GM23338 (cell line): ENCODE measurements around the gene CCT6A. TPM values are rescaled to one million over a fixed set of nuclear protein-coding genes. Genes with fewer than 3 reads are reported as not detected.
"Not testable (repeated sequence)": the region's sequence is repeated elsewhere in the genome, so short reads cannot be mapped to it uniquely, and the experiment has no call there.

ENCODE experiments used
- ATAC-seq: fragments of 200-7000 bp; cut with Tn5 transposase; 3 replicates; pipeline ENCODE4 v1.9.1; 2020
- DNase-seq: peaks from one replicate; pipeline ENCODE4 v3.0.0-alpha.2; 2015; ENCODE audit warnings: low spot score
- H2AFZ ChIP-seq: fragments of 200-600 bp; sonication (generic); 2 replicates; pipeline ENCODE4 v1.8.0; 2016; ENCODE audit warnings: antibody characterized with exemption, mild to moderate bottlenecking, moderate library complexity
- H3F3A ChIP-seq: fragments of 200-600 bp; sonication (generic); replicated peaks from 2 replicates; pipeline ENCODE4 v1.8.0; 2017; ENCODE audit warnings: antibody characterized with exemption, mixed run types, low read depth
- H3K27ac ChIP-seq: fragments of 200-600 bp; sonication (generic); 2 replicates; pipeline ENCODE4 v1.6.1; 2016; ENCODE audit warnings: low read depth
- H3K27me3 ChIP-seq: fragments of 200-600 bp; sonication (generic); 2 replicates; pipeline ENCODE4 v1.8.0; 2016; ENCODE audit warnings: mild to moderate bottlenecking, mixed run types, moderate library complexity; ENCODE audit not compliant: insufficient read depth
- H3K36me3 ChIP-seq: fragments of 200-600 bp; sonication (generic); 2 replicates; pipeline ENCODE4 v1.8.0; 2016; ENCODE audit warnings: mild to moderate bottlenecking; ENCODE audit not compliant: insufficient read depth
- H3K4me1 ChIP-seq: fragments of 200-600 bp; sonication (generic); 2 replicates; pipeline ENCODE4 v1.8.0; 2016; ENCODE audit warnings: mild to moderate bottlenecking, moderate library complexity; ENCODE audit not compliant: insufficient read depth
- H3K4me2 ChIP-seq: fragments of 200-600 bp; sonication (generic); 2 replicates; pipeline ENCODE4 v1.7.1; 2017; ENCODE audit warnings: mixed run types
- H3K4me3 ChIP-seq: fragments of 200-600 bp; sonication (generic); 2 replicates; pipeline ENCODE4 v1.6.1; 2016; ENCODE audit warnings: mixed run types
- H3K79me2 ChIP-seq: fragments of 200-600 bp; sonication (generic); replicated peaks from 2 replicates; pipeline ENCODE4 v1.8.0; 2017; ENCODE audit warnings: mild to moderate bottlenecking; ENCODE audit not compliant: insufficient read depth
- H3K9me2 ChIP-seq: fragments of 200-600 bp; sonication (generic); 2 replicates; pipeline ENCODE4 v1.8.0; 2017; ENCODE audit not compliant: insufficient read depth
- H4K20me1 ChIP-seq: fragments of 200-600 bp; sonication (generic); replicated peaks from 2 replicates; pipeline ENCODE4 v1.8.0; 2017; ENCODE audit warnings: mild to moderate bottlenecking; ENCODE audit not compliant: insufficient read depth
- H3K27ac Mint-ChIP-seq: 2 replicates; pipeline ENCODE4 v1.8.0; 2020; ENCODE audit warnings: inconsistent platforms, mild to moderate bottlenecking, moderate library complexity, mixed read lengths
- H3K27me3 Mint-ChIP-seq: 3 replicates; pipeline ENCODE4 v1.8.0; 2022; ENCODE audit warnings: low read depth, mild to moderate bottlenecking, moderate library complexity, mixed read lengths, inconsistent platforms; ENCODE audit not compliant: insufficient read depth, poor library complexity
- H3K36me3 Mint-ChIP-seq: 3 replicates; pipeline ENCODE4 v1.8.0; 2021; ENCODE audit warnings: low read depth, mild to moderate bottlenecking, inconsistent platforms, moderate library complexity, mixed read lengths
- H3K4me1 Mint-ChIP-seq: 3 replicates; pipeline ENCODE4 v1.8.0; 2020; ENCODE audit warnings: mild to moderate bottlenecking, inconsistent platforms, mixed read lengths
- H3K4me3 Mint-ChIP-seq: 3 replicates; pipeline ENCODE4 v1.8.0; 2021; ENCODE audit warnings: moderate library complexity, mild to moderate bottlenecking, inconsistent platforms, mixed read lengths
- H3K9me3 Mint-ChIP-seq: 3 replicates; pipeline ENCODE4 v1.8.0; 2020; ENCODE audit warnings: moderate library complexity, mild to moderate bottlenecking, inconsistent platforms, mixed read lengths
- JUNB ChIP-seq: IDR thresholded peaks from one replicate; pipeline ENCODE4 v1.6.1; 2016; ENCODE audit warnings: antibody characterized with exemption; ENCODE audit not compliant: unreplicated experiment
- STAT1 ChIP-seq: IDR thresholded peaks from one replicate; pipeline ENCODE4 v1.6.1; 2016; ENCODE audit warnings: antibody characterized with exemption; ENCODE audit not compliant: unreplicated experiment
- ZNF114 ChIP-seq: fragments of 250-450 bp; sonication (Bioruptor Pico); IDR thresholded peaks from 2 replicates; pipeline ENCODE4 v1.5.0; 2020; ENCODE audit warnings: mild to moderate bottlenecking, moderate library complexity
- polyA plus RNA-seq: library from polyadenylated mRNA; unstranded; fragments of >200 nt; fragmentation: Nextera tagmentation; extraction: Ambion mirVana; gene quantifications from 2 replicates; pipeline ENCODE4 v1.2.1, GENCODE V29; 2016
- total RNA-seq: library from RNA; depleted of rRNA; stranded (reverse); fragments of >200 nt; shearing (Covaris generic); gene quantifications from 2 replicates; pipeline ENCODE4 v1.2.3, GENCODE V29; 2014
- TF ChIP-seq, protein P1 (sequence below), 2 experiments: fragments of 200-600 bp in 1 of 2; sonication (generic) in 1 of 2; conservative IDR thresholded peaks; 2 replicates each; pipeline versions ENCODE4 v1.5.1 to v1.6.1; 2016 to 2017; ENCODE audit warnings: antibody characterized with exemption in 2 of 2, low read depth in 2 of 2, mild to moderate bottlenecking in 2 of 2, moderate library complexity in 1 of 2
- TF ChIP-seq, protein P2 (sequence below): IDR thresholded peaks from one replicate; pipeline ENCODE4 v1.6.1; 2018; ENCODE audit warnings: antibody characterized with exemption; ENCODE audit not compliant: unreplicated experiment
- TF ChIP-seq, protein P3 (sequence below): fragments of 250-450 bp; sonication (Bioruptor Pico); IDR thresholded peaks from 2 replicates; pipeline ENCODE4 v1.5.0; 2020; ENCODE audit warnings: mild to moderate bottlenecking, moderate library complexity

Gene CCT6A
- total and polyA plus RNA-seq, 2 experiments from 2014 or later: 266 to 505 TPM

- TF ChIP-seq, protein P1, sequence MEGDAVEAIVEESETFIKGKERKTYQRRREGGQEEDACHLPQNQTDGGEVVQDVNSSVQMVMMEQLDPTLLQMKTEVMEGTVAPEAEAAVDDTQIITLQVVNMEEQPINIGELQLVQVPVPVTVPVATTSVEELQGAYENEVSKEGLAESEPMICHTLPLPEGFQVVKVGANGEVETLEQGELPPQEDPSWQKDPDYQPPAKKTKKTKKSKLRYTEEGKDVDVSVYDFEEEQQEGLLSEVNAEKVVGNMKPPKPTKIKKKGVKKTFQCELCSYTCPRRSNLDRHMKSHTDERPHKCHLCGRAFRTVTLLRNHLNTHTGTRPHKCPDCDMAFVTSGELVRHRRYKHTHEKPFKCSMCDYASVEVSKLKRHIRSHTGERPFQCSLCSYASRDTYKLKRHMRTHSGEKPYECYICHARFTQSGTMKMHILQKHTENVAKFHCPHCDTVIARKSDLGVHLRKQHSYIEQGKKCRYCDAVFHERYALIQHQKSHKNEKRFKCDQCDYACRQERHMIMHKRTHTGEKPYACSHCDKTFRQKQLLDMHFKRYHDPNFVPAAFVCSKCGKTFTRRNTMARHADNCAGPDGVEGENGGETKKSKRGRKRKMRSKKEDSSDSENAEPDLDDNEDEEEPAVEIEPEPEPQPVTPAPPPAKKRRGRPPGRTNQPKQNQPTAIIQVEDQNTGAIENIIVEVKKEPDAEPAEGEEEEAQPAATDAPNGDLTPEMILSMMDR (conservative IDR thresholded peaks at IDR 0.05; ENCODE audit: low read depth in 2 of 2): no peak
- TF ChIP-seq JUNB (no peak), STAT1 (no peak)
Observed at GRCh38 chr7:56046721-56047445, 4.7 kb upstream of the CCT6A start (continued).

GRCh38 chr7:56047446-56048116, 4.0 kb upstream of the CCT6A start:
- H3K9me3 Mint-ChIP-seq, H3K4me2 ChIP-seq, H2AFZ ChIP-seq, H3K27me3 ChIP-seq, H3K27me3 Mint-ChIP-seq, H3K4me3 Mint-ChIP-seq, DNase-seq, H3K4me1 ChIP-seq, H3K36me3 ChIP-seq, H3K9me2 ChIP-seq, H4K20me1 ChIP-seq, H3K4me1 Mint-ChIP-seq, H3K27ac Mint-ChIP-seq, H3K27ac ChIP-seq, H3F3A ChIP-seq, H3K4me3 ChIP-seq, ATAC-seq: not testable (repeated sequence)
- peaks cover 18% of the 10 kb centered on the region for H3K36me3 Mint-ChIP-seq
- H3K79me2 ChIP-seq: peaks cover 37% of the 10 kb centered on the region

GRCh38 chr7:56048245-56048644, 3.3 kb upstream of the CCT6A start:
- Mint-ChIP-seq H3K27ac (no peak overlapping the region), H3K4me3 (no peak overlapping the region; the same call in 2 of the 3 replicates), H3K9me3 (peaks cover 2% of the 10 kb centered on the region; the same call in 1 of the 3 replicates), H3K36me3 (peaks cover 18% of the 10 kb centered on the region), H3K4me1 (peaks cover 4% of the 10 kb centered on the region; the same call in 1 of the 3 replicates), H3K27me3 (no peaks in the 10 kb centered on the region)
- Histone ChIP-seq H3K4me1 (peaks cover 13% of the 10 kb centered on the region), H3K4me2 (no peak overlapping the region), H4K20me1 (no peaks in the 10 kb centered on the region; the same call in 1 of the 2 replicates), H3K36me3 (peaks cover 5% of the 10 kb centered on the region), H3F3A (0 out of 2 replicates have a peak, but pooled peaks cover 8% of the 10 kb centered on the region), H3K79me2 (peaks cover 44% of the 10 kb centered on the region), H2AFZ (no peak overlapping the region), H3K27me3 (no peaks in the 10 kb centered on the region), H3K4me3 (no peak overlapping the region), H3K27ac (no peak overlapping the region), H3K9me2 (no peaks in the 10 kb centered on the region)
- DNase-seq: no peak
- ATAC-seq: no peak
- TF ChIP-seq, protein P2, sequence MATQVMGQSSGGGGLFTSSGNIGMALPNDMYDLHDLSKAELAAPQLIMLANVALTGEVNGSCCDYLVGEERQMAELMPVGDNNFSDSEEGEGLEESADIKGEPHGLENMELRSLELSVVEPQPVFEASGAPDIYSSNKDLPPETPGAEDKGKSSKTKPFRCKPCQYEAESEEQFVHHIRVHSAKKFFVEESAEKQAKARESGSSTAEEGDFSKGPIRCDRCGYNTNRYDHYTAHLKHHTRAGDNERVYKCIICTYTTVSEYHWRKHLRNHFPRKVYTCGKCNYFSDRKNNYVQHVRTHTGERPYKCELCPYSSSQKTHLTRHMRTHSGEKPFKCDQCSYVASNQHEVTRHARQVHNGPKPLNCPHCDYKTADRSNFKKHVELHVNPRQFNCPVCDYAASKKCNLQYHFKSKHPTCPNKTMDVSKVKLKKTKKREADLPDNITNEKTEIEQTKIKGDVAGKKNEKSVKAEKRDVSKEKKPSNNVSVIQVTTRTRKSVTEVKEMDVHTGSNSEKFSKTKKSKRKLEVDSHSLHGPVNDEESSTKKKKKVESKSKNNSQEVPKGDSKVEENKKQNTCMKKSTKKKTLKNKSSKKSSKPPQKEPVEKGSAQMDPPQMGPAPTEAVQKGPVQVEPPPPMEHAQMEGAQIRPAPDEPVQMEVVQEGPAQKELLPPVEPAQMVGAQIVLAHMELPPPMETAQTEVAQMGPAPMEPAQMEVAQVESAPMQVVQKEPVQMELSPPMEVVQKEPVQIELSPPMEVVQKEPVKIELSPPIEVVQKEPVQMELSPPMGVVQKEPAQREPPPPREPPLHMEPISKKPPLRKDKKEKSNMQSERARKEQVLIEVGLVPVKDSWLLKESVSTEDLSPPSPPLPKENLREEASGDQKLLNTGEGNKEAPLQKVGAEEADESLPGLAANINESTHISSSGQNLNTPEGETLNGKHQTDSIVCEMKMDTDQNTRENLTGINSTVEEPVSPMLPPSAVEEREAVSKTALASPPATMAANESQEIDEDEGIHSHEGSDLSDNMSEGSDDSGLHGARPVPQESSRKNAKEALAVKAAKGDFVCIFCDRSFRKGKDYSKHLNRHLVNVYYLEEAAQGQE: no peak
- TF ChIP-seq ZNF114 (CRISPR knock-in tag): no peak
- TF ChIP-seq, protein P3, sequence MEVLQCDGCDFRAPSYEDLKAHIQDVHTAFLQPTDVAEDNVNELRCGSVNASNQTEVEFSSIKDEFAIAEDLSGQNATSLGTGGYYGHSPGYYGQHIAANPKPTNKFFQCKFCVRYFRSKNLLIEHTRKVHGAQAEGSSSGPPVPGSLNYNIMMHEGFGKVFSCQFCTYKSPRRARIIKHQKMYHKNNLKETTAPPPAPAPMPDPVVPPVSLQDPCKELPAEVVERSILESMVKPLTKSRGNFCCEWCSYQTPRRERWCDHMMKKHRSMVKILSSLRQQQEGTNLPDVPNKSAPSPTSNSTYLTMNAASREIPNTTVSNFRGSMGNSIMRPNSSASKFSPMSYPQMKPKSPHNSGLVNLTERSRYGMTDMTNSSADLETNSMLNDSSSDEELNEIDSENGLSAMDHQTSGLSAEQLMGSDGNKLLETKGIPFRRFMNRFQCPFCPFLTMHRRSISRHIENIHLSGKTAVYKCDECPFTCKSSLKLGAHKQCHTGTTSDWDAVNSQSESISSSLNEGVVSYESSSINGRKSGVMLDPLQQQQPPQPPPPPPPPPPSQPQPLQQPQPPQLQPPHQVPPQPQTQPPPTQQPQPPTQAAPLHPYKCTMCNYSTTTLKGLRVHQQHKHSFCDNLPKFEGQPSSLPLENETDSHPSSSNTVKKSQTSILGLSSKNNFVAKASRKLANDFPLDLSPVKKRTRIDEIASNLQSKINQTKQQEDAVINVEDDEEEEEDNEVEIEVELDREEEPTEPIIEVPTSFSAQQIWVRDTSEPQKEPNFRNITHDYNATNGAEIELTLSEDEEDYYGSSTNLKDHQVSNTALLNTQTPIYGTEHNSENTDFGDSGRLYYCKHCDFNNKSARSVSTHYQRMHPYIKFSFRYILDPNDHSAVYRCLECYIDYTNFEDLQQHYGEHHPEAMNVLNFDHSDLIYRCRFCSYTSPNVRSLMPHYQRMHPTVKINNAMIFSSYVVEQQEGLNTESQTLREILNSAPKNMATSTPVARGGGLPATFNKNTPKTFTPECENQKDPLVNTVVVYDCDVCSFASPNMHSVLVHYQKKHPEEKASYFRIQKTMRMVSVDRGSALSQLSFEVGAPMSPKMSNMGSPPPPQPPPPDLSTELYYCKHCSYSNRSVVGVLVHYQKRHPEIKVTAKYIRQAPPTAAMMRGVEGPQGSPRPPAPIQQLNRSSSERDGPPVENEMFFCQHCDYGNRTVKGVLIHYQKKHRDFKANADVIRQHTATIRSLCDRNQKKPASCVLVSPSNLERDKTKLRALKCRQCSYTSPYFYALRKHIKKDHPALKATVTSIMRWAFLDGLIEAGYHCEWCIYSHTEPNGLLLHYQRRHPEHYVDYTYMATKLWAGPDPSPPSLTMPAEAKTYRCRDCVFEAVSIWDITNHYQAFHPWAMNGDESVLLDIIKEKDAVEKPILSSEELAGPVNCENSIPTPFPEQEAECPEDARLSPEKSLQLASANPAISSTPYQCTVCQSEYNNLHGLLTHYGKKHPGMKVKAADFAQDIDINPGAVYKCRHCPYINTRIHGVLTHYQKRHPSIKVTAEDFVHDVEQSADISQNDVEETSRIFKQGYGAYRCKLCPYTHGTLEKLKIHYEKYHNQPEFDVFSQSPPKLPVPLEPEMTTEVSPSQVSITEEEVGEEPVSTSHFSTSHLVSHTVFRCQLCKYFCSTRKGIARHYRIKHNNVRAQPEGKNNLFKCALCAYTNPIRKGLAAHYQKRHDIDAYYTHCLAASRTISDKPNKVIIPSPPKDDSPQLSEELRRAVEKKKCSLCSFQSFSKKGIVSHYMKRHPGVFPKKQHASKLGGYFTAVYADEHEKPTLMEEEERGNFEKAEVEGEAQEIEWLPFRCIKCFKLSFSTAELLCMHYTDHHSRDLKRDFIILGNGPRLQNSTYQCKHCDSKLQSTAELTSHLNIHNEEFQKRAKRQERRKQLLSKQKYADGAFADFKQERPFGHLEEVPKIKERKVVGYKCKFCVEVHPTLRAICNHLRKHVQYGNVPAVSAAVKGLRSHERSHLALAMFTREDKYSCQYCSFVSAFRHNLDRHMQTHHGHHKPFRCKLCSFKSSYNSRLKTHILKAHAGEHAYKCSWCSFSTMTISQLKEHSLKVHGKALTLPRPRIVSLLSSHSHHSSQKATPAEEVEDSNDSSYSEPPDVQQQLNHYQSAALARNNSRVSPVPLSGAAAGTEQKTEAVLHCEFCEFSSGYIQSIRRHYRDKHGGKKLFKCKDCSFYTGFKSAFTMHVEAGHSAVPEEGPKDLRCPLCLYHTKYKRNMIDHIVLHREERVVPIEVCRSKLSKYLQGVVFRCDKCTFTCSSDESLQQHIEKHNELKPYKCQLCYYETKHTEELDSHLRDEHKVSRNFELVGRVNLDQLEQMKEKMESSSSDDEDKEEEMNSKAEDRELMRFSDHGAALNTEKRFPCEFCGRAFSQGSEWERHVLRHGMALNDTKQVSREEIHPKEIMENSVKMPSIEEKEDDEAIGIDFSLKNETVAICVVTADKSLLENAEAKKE: no peak
